AG04450 (cell line): ENCODE measurements around the gene AMD1. TPM values are rescaled to one million over a fixed set of nuclear protein-coding genes. Genes with fewer than 3 reads are reported as not detected.
A peak's percentile ranks its signal among the peaks of the same experiment; 100 is the strongest.

Experiments used
- CTCF ChIA-PET: fragments of 300-600, 350-600 bp; formaldehyde crosslinking; extraction: SDS; loops from one replicate; lab custom pipeline; 2022; ENCODE audit warnings: antibody characterized with exemption, inconsistent platforms; lab: Charles Lee
- POLR2A ChIA-PET: fragments of 350-600 bp; formaldehyde crosslinking; extraction: SDS; loops from one replicate; lab custom pipeline; 2021; ENCODE audit warnings: antibody characterized with exemption, inconsistent platforms; lab: Yijun Ruan, JAX
- DNase-seq: peaks from one replicate; pipeline ENCODE4 v3.0.0-alpha.2; 2011; ENCODE audit warnings: low read depth, low spot score
- H3K27ac ChIP-seq: one replicate; pipeline ENCODE4 v1.5.1; 2012; ENCODE audit warnings: low read depth, low read length, control low read depth
- H3K27me3 ChIP-seq: one replicate; pipeline ENCODE4 v1.6.0; 2012; ENCODE audit warnings: low read length; ENCODE audit not compliant: control insufficient read depth, insufficient read depth
- H3K4me3 ChIP-seq: 2 replicates; pipeline ENCODE4 v1.5.1; 2011; ENCODE audit warnings: mild to moderate bottlenecking, low read depth, low read length, control low read depth
- H3K9me3 ChIP-seq: 2 replicates; pipeline ENCODE4 v1.5.1; 2012; ENCODE audit warnings: low read length; ENCODE audit not compliant: control insufficient read depth, insufficient read depth
- CTCF ChIP-seq: IDR thresholded peaks from 2 replicates; pipeline ENCODE4 v1.5.1; 2011; ENCODE audit warnings: low read depth, low read length, control low read depth, inconsistent platforms
- polyA plus RNA-seq: library from polyadenylated mRNA; depleted of rRNA; stranded (reverse); fragments of >200 nt; gene quantifications from 2 replicates; pipeline ENCODE4 v1.2.3, GENCODE V29; 2011

Gene AMD1
- polyA plus RNA-seq, 1 experiment: 84.5 TPM

DNA sequence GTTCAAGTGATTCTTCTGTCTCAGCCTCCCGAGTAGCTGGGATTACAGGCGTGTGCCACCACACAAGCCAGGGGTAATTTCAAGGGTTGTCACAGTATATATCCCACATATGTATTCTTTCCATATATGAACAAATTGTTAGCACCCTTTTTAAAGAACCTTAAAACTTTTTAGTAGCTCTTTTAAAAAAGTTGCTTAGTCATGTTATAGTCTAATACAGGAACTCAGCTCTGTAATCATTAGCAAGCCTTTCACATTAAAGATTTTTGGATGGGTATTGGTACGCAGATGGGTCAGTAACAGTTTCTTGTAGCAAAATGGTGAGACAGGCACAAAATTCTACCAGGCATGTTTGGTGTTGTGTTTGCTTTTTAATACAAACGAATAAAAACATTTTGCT is 10.9 kb downstream of the AMD1 start:
- Histone ChIP-seq H3K4me3 (no peak overlapping the region), H3K9me3 (no peaks in the 10 kb centered on the region), H3K27me3 (no peaks in the 10 kb centered on the region), H3K27ac (no peak overlapping the region)
- ChIA-PET CTCF (no interaction called here), POLR2A (interaction anchor here (4.2 kb wide), 1 partner anchor 11 kb away, joined by 18 read pairs; the partner anchor contains the start of gene AMD1)
- TF ChIP-seq CTCF: no peak
- DNase-seq: no peak

DNA sequence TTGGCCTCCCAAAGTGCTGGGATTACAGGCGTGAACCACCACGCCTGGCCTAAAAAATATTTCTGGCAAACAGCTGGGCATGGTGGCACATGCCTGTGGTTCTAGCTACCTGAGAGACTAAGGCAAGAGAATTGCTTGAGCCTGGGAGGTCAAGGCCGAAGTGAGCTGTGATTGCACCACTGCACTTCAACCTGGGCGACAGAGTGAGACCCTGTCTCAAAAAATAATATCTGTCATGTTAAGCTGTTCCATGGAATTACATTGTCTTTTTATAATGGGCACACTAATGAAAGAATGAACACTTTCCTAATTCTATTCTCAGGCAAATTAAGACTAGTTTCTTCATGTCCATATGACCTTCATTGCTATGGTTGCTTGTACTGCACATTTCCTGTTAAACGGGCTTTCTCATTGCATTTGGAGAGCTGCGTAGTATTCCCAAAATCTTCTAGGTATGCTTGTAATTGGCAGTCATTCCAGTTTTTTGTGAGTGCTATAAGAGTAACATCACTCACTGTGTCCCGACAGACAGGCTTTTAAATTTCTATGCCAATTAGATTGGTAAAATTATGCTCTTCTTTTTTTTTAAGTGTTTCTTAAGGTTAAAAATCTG is 12.1 kb downstream of the AMD1 start:
- no peaks in the 10 kb centered on the region for H3K9me3 ChIP-seq
- H3K4me3 ChIP-seq: no peak overlapping the region
- H3K27ac ChIP-seq: no peak overlapping the region
- no peaks in the 10 kb centered on the region for H3K27me3 ChIP-seq
- no peak for DNase-seq
- ChIA-PET POLR2A (interaction anchor here (4.2 kb wide), 1 partner anchor 12 kb away, joined by 18 read pairs; the partner anchor contains the start of gene AMD1), CTCF (interaction anchor here (1.2 kb wide), 1 partner anchor 204 kb away, joined by 4 read pairs; no protein-coding TSS in a partner anchor)
- no peak for TF ChIP-seq CTCF

GRCh38 chr6:110890288-110890687 is 15.7 kb downstream of the AMD1 start:
- no peak for DNase-seq
- Histone ChIP-seq H3K4me3 (no peak overlapping the region), H3K27ac (no peak overlapping the region), H3K27me3 (no peaks in the 10 kb centered on the region), H3K9me3 (no peaks in the 10 kb centered on the region)
- POLR2A ChIA-PET: no interaction called here
- TF ChIP-seq CTCF: no peak
- CTCF ChIA-PET: interaction anchor here (0.6 to 0.9 kb wide), 2 partner anchors 10 to 499 kb away, joined by 4 read pairs; no protein-coding TSS in a partner anchor

DNA sequence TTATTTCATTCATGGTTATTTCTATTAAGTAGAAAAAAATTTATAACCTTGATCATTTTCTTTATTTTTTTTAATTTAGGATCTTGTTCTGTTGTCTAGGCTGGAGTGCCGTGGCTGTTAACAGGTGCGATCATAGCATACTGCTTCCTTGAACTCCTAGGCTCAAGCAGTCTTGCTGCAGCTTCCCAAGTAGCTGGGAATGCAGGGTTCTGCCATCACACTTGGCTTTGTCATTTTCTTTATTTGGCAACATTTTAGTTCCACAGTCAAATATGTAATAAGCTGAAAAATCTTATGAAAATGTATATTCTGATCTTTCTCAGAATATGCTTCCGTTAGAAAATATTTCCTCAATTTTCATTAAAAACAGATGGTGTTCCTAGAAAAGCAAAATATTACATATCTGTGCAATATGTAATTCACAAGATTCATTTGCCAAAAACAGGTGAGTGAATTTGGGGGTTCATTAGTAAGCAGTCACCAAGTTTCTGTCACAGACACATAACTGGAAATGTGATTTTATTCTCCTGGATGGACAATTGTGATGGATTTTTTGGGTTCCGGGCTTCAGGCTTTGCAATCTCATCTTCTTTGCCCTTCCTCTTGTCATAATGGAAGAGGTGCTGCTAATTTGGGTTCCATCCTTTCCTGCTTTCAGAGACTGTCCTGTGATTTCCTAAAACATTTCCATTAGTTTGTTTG is 21.5 kb downstream of the AMD1 start:
- no peak overlapping the region for H3K27ac ChIP-seq
- POLR2A ChIA-PET: no interaction called here
- DNase-seq: no peak
- TF ChIP-seq CTCF: no peak
- no peak overlapping the region for H3K4me3 ChIP-seq
- H3K27me3 ChIP-seq: no peaks in the 10 kb centered on the region
- H3K9me3 ChIP-seq: no peaks in the 10 kb centered on the region
- CTCF ChIA-PET: no interaction called here

DNA sequence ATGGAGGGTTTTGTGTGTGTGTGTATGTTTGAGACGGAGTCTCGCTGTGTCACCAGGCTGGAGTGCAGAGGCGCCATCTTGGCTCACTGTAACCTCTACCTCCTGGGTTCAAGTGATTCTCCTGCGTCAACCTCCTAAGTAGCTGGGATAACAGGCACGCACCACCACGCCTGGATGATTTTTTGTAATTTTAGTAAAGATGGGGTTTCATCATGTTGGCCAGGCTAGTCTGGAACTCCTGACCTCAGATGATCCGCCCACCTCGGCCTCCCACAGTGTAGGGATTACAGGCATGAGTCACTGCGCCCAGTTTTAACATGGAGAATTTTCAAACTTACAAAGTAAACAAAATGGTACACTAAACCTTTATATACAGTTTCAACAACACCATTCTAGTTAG is 22.8 kb downstream of the AMD1 start:
- Histone ChIP-seq H3K9me3 (no peaks in the 10 kb centered on the region), H3K27ac (peak overlapping the region; percentile 21), H3K27me3 (no peaks in the 10 kb centered on the region), H3K4me3 (no peak overlapping the region)
- DNase-seq: no peak
- no peak for TF ChIP-seq CTCF
- CTCF ChIA-PET: no interaction called here
- POLR2A ChIA-PET: interaction anchor here (1.7 kb wide), 1 partner anchor 23 kb away, joined by 6 read pairs; the partner anchor contains the start of gene AMD1
